ENCODE data around the gene RNASE13.

RNASE13 gene, protein sequence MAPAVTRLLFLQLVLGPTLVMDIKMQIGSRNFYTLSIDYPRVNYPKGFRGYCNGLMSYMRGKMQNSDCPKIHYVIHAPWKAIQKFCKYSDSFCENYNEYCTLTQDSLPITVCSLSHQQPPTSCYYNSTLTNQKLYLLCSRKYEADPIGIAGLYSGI

DNA sequence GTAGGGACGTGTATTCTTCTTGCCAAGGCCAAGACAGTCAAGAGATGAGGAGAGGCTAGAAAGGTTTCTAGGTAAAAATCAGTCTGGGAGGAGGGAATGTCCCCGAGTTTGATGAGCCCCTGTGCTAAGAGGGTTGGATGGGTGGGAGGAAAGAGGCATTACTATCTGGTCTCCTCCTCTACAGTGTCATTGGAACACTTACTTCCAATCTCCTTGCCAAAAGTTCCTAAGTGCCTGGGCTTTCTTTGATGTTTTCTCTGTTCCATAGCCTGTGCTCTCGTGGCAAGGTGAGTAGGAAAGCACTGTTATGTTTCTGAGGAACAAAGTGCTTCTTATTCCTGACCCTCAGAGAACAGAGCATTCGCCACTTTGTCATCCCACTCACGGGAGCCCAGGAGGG lies at the start of gene RNASE13:
Gene RNASE13, minus strand, starts transcription at position 101 of the 400 bp plus-strand sequence. CDS start 519 bp downstream, outside the sequence.
- H3K9me3 ChIP-seq (ENCODE audit: control insufficient read depth, low read depth, low read length): no peaks in the 10 kb centered on the region
- peaks cover 12% of the 10 kb centered on the region for H3K4me1 ChIP-seq (ENCODE audit: control insufficient read depth, low read depth, low read length)
- H3K27ac ChIP-seq (ENCODE audit: low read length): no peak within 1 kb of the TSS
- no peak within 1 kb of the TSS for H3K4me3 ChIP-seq (ENCODE audit: low read length)
- H3K36me3 ChIP-seq (ENCODE audit: control insufficient read depth, low read depth, low read length): no peaks in the 10 kb centered on the region
- no peaks in the 10 kb centered on the region for H3K27me3 ChIP-seq (ENCODE audit: control insufficient read depth, insufficient read depth, low read length)
- H3K9ac ChIP-seq (ENCODE audit: low read length): no peak within 1 kb of the TSS

DNA sequence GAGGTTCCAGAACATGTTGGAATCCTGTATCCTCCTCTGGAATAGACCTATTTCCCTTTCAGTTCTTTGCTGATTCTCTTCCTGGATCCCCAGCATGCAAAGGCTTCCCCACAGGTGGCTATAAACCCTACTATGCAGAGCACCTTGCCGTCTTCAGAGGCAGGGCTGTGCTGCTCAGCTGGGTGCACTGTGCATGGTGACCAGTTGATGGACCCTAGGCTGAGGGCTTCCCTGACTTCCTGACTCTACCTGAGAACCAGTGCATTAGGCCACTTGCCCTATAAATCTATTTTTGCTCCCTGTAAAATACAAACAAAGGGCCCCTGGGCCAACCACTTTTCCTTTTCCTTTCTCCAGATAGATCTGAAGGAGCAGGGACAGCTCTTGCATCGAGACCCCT lies 49.8 kb upstream of the RNASE13 start:
- Histone ChIP-seq H3K9me3 (ENCODE audit: control insufficient read depth, low read depth, low read length) (no peaks in the 10 kb centered on the region), H3K27ac (ENCODE audit: low read length) (no peak overlapping the region), H3K9ac (ENCODE audit: low read length) (no peak overlapping the region), H3K27me3 (ENCODE audit: control insufficient read depth, insufficient read depth, low read length) (no peaks in the 10 kb centered on the region), H3K36me3 (ENCODE audit: control insufficient read depth, low read depth, low read length) (peaks cover 87% of the 10 kb centered on the region), H3K4me3 (ENCODE audit: low read length) (no peak overlapping the region), H3K4me1 (ENCODE audit: control insufficient read depth, low read depth, low read length) (peaks cover 4% of the 10 kb centered on the region)

DNA sequence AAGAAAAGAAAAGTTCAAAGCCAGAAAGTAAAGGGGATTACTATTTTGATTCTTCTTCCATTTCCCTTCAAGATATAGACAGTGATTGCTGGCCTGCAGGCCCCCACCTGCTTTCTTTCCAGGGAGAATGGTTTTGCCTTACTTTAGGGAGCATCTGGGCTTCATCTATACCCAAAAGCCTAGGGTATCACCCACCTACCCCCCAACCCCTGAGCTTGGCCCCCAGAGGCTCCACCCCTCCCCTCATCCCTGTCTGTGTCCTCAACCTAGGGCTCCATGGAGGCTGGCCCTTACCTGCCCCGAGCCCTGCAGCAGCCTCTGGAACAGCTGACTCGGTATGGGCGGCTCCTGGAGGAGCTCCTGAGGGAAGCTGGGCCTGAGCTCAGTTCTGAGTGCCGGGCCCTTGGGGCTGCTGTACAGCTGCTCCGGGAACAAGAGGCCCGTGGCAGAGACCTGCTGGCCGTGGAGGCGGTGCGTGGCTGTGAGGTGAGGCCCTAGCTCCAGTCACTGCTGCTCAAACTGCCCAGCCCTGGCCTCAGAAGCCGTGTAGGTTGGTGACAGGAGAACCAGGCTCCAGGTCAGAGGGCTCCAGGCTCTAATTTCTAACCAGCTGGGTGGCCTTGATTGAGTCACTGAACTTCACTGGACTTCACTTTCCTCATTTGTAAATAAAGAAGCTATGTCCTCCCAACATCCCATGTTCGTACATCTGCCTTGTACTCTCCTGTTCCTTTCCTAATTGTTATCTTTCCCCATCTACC lies 49.1 kb upstream of the RNASE13 start:
- no peaks in the 10 kb centered on the region for H3K9me3 ChIP-seq (ENCODE audit: control insufficient read depth, low read depth, low read length)
- H3K27me3 ChIP-seq (ENCODE audit: control insufficient read depth, insufficient read depth, low read length): no peaks in the 10 kb centered on the region
- no peak overlapping the region for H3K4me3 ChIP-seq (ENCODE audit: low read length)
- no peak overlapping the region for H3K9ac ChIP-seq (ENCODE audit: low read length)
- H3K27ac ChIP-seq (ENCODE audit: low read length): no peak overlapping the region
- H3K4me1 ChIP-seq (ENCODE audit: control insufficient read depth, low read depth, low read length): peaks cover 4% of the 10 kb centered on the region
- peaks cover 88% of the 10 kb centered on the region for H3K36me3 ChIP-seq (ENCODE audit: control insufficient read depth, low read depth, low read length)

DNA sequence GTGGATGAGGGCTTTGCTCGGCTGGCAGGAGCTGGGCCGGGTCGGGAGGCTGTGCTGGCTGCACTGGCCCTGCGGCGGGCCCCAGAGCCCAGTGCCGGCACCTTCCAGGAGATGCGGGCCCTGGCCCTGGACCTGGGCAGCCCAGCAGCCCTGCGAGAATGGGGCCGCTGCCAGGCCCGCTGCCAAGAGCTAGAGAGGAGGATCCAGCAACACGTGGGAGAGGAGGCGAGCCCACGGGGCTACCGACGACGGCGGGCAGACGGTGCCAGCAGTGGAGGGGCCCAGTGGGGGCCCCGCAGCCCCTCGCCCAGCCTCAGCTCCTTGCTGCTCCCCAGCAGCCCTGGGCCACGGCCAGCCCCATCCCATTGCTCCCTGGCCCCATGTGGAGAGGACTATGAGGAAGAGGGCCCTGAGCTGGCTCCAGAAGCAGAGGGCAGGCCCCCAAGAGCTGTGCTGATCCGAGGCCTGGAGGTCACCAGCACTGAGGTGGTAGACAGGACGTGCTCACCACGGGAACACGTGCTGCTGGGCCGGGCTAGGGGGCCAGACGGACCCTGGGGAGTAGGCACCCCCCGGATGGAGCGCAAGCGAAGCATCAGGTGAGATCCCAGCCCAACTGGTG lies 47.0 kb upstream of the RNASE13 start:
- Histone ChIP-seq H3K4me3 (ENCODE audit: low read length) (no peak overlapping the region), H3K36me3 (ENCODE audit: control insufficient read depth, low read depth, low read length) (peaks cover 93% of the 10 kb centered on the region)

DNA sequence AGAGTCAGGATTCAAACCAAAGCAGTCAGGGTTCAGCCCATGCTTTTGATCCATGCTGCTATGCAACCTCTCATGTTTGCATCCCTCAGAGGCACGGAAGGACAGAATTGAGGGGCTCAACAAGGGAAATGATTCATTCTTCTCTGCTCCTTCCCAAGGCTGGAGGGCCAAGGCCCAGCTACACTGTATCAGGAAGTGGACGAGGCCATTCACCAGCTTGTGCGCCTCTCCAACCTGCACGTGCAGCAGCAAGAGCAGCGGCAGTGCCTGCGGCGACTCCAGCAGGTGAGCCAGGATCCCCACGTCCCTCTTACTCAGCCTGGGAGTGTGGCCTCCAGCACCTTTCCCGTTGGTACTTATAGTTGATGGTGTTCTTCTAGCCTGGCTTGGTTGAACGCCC lies 44.1 kb upstream of the RNASE13 start:
- no peak overlapping the region for H3K27ac ChIP-seq (ENCODE audit: low read length)
- H3K27me3 ChIP-seq (ENCODE audit: control insufficient read depth, insufficient read depth, low read length): no peaks in the 10 kb centered on the region
- no peaks in the 10 kb centered on the region for H3K9me3 ChIP-seq (ENCODE audit: control insufficient read depth, low read depth, low read length)
- H3K4me3 ChIP-seq (ENCODE audit: low read length): no peak overlapping the region
- H3K36me3 ChIP-seq (ENCODE audit: control insufficient read depth, low read depth, low read length): peaks cover 91% of the 10 kb centered on the region
- no peaks in the 10 kb centered on the region for H3K4me1 ChIP-seq (ENCODE audit: control insufficient read depth, low read depth, low read length)
- no peak overlapping the region for H3K9ac ChIP-seq (ENCODE audit: low read length)

More for the DNA sequence above, 47.0 kb upstream of the RNASE13 start:
- Histone ChIP-seq H3K9ac (ENCODE audit: low read length) (no peak overlapping the region), H3K4me1 (ENCODE audit: control insufficient read depth, low read depth, low read length) (no peaks in the 10 kb centered on the region), H3K27me3 (ENCODE audit: control insufficient read depth, insufficient read depth, low read length) (no peaks in the 10 kb centered on the region), H3K9me3 (ENCODE audit: control insufficient read depth, low read depth, low read length) (no peaks in the 10 kb centered on the region), H3K27ac (ENCODE audit: low read length) (no peak overlapping the region)

DNA sequence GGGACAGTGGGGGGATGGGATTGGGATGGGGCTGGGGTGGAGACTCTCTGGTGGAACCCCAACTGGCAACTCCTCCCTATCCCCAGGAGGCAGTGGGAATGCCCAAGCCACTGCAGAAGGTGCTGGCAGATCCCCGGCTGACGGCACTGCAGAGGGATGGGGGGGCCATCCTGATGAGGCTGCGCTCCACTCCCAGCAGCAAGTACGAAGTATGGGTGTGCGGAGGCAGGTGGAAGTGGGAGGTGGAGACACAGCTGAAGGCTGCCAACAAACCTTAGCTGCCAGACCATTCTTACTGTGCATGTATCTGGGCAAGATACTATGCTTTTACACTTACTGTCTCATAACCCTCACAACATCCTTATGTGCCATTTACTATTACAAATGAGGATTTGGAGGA lies 43.7 kb upstream of the RNASE13 start:
- Histone ChIP-seq H3K36me3 (ENCODE audit: control insufficient read depth, low read depth, low read length) (peaks cover 93% of the 10 kb centered on the region), H3K9ac (ENCODE audit: low read length) (no peak overlapping the region), H3K9me3 (ENCODE audit: control insufficient read depth, low read depth, low read length) (no peaks in the 10 kb centered on the region), H3K4me3 (ENCODE audit: low read length) (no peak overlapping the region), H3K27me3 (ENCODE audit: control insufficient read depth, insufficient read depth, low read length) (no peaks in the 10 kb centered on the region), H3K4me1 (ENCODE audit: control insufficient read depth, low read depth, low read length) (no peaks in the 10 kb centered on the region), H3K27ac (ENCODE audit: low read length) (no peak overlapping the region)

DNA sequence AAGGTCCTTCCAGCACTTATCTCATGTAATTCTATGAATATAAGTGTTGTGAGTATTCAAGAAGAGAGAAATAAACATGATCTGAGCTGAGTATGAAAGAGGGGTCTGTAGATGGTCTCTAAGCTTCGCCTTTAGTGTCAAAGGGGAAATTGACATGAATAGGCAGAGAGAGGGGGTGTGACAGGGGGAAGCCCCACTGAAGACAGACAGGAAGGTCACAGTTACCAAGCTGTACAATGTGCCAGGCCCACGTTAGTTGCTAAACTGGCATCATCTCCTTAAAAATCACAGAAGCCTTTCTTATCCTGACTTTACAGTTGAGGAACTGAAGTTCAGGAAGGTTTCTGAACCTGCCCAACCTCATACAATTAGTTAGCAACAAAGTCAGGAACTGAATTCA lies 43.1 kb upstream of the RNASE13 start:
- H3K9me3 ChIP-seq (ENCODE audit: control insufficient read depth, low read depth, low read length): no peaks in the 10 kb centered on the region
- no peaks in the 10 kb centered on the region for H3K4me1 ChIP-seq (ENCODE audit: control insufficient read depth, low read depth, low read length)
- no peak overlapping the region for H3K9ac ChIP-seq (ENCODE audit: low read length)
- no peak overlapping the region for H3K4me3 ChIP-seq (ENCODE audit: low read length)
- no peaks in the 10 kb centered on the region for H3K27me3 ChIP-seq (ENCODE audit: control insufficient read depth, insufficient read depth, low read length)
- H3K27ac ChIP-seq (ENCODE audit: low read length): no peak overlapping the region
- H3K36me3 ChIP-seq (ENCODE audit: control insufficient read depth, low read depth, low read length): peaks cover 95% of the 10 kb centered on the region

DNA sequence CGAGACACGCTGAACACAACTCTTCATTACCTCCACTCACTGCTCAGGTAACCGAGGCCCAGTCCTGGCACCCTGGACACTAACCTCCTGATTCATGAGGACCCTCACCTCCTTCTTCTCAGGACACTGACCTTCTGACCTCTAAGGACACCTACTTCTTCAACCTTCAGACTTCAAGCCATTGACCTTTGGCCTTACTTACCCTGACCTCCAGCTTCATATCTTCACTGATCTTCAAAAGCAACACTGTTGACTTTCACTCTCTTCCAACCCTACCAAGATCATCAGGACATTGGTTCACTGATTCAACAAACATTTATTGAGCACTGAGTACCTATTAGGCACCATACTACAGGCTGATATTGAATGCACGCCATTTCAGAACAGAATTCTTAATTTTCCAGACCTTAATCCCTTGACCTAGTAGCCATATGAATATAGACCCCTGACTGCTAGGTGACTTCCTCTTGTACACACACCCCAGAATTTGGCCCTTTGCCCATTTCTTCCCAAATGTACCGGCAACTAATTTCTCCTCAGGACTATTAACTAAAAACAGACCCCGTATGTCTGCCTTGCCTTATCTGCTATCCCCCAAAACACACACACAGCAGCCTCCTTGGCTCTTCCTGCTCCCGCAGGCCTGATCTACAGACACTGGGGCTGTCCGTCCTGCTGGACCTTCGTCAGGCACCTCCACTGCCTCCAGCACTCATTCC lies 41.3 kb upstream of the RNASE13 start:
- no peaks in the 10 kb centered on the region for H3K9me3 ChIP-seq (ENCODE audit: control insufficient read depth, low read depth, low read length)
- H3K27me3 ChIP-seq (ENCODE audit: control insufficient read depth, insufficient read depth, low read length): no peaks in the 10 kb centered on the region
- H3K27ac ChIP-seq (ENCODE audit: low read length): no peak overlapping the region
- peaks cover 81% of the 10 kb centered on the region for H3K36me3 ChIP-seq (ENCODE audit: control insufficient read depth, low read depth, low read length)
- peaks cover 9% of the 10 kb centered on the region for H3K4me1 ChIP-seq (ENCODE audit: control insufficient read depth, low read depth, low read length)
- H3K9ac ChIP-seq (ENCODE audit: low read length): no peak overlapping the region
- H3K4me3 ChIP-seq (ENCODE audit: low read length): no peak overlapping the region

DNA sequence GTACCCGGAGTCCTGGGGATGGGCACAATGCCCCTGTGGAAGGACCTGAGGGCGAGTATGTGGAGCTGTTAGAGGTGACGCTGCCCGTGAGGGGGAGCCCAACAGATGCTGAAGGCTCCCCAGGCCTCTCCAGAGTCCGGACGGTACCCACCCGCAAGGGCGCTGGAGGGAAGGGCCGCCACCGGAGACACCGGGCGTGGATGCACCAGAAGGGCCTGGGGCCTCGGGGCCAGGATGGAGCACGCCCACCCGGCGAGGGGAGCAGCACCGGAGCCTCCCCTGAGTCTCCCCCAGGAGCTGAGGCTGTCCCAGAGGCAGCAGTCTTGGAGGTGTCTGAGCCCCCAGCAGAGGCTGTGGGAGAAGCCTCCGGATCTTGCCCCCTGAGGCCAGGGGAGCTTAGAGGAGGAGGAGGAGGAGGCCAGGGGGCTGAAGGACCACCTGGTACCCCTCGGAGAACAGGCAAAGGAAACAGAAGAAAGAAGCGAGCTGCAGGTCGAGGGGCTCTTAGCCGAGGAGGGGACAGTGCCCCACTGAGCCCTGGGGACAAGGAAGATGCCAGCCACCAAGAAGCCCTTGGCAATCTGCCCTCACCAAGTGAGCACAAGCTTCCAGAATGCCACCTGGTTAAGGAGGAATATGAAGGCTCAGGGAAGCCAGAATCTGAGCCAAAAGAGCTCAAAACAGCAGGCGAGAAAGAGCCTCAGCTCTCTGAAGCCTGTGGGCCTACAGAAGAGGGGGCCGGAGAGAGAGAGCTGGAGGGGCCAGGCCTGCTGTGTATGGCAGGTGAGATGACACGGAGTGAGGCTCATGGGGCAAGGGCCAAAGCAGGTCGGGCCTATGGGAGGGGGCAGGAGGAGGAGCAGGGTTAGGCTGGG lies 40.0 kb upstream of the RNASE13 start:
- Histone ChIP-seq H3K36me3 (ENCODE audit: control insufficient read depth, low read depth, low read length) (peaks cover 69% of the 10 kb centered on the region), H3K4me1 (ENCODE audit: control insufficient read depth, low read depth, low read length) (peaks cover 9% of the 10 kb centered on the region), H3K4me3 (ENCODE audit: low read length) (no peak overlapping the region), H3K9me3 (ENCODE audit: control insufficient read depth, low read depth, low read length) (no peaks in the 10 kb centered on the region), H3K27ac (ENCODE audit: low read length) (no peak overlapping the region), H3K9ac (ENCODE audit: low read length) (no peak overlapping the region), H3K27me3 (ENCODE audit: control insufficient read depth, insufficient read depth, low read length) (no peaks in the 10 kb centered on the region)

DNA sequence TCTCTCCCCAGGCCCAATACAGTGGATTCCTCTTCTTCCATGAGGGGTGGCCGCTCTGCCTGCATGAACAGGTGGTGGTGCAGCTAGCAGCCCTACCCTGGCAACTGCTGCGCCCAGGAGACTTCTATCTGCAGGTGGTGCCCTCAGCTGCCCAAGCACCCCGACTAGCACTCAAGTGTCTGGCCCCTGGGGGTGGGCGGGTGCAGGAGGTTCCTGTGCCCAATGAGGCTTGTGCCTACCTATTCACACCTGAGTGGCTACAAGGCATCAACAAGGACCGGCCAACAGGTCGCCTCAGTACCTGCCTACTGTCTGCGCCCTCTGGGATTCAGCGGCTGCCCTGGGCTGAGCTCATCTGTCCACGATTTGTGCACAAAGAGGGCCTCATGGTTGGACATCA lies 39.3 kb upstream of the RNASE13 start:
- Histone ChIP-seq H3K27me3 (ENCODE audit: control insufficient read depth, insufficient read depth, low read length) (no peaks in the 10 kb centered on the region), H3K27ac (ENCODE audit: low read length) (no peak overlapping the region), H3K9ac (ENCODE audit: low read length) (no peak overlapping the region), H3K36me3 (ENCODE audit: control insufficient read depth, low read depth, low read length) (peaks cover 62% of the 10 kb centered on the region), H3K9me3 (ENCODE audit: control insufficient read depth, low read depth, low read length) (no peaks in the 10 kb centered on the region), H3K4me3 (ENCODE audit: low read length) (no peak overlapping the region), H3K4me1 (ENCODE audit: control insufficient read depth, low read depth, low read length) (peaks cover 9% of the 10 kb centered on the region)

All from iPS-18a (cell line).